Astrocyte (in vitro differentiated cells and primary cell): ENCODE data around the gene GPR32. TPM values are rescaled to one million over a fixed set of nuclear protein-coding genes. Genes with fewer than 3 reads are reported as not detected.
"Not testable (repeated sequence)": the region's sequence is repeated elsewhere in the genome, so short reads cannot be mapped to it uniquely, and the experiment has no call there.

Experiments used
- DNase-seq: peaks from one replicate; pipeline ENCODE4 v3.0.0-alpha.2; 2010; ENCODE audit warnings: low read depth
- FAIRE-seq: peaks from 2 replicates; lab custom pipeline; 2011; peaks lifted over from hg19 to GRCh38; lab: Jason Lieb, UNC
- H2AFZ ChIP-seq: 2 replicates; pipeline ENCODE4 v1.6.0; 2012; ENCODE audit warnings: low read depth, low read length, inconsistent platforms
- H3K27ac ChIP-seq: 2 replicates; pipeline ENCODE4 v1.5.1; 2011; ENCODE audit warnings: low read depth, low read length, inconsistent platforms
- H3K27me3 ChIP-seq: 2 replicates; pipeline ENCODE4 v1.6.0; 2011; ENCODE audit warnings: low read length, inconsistent platforms; ENCODE audit not compliant: insufficient read depth
- H3K36me3 ChIP-seq: 2 replicates; pipeline ENCODE4 v1.5.1; 2011; ENCODE audit warnings: low read length, inconsistent platforms; ENCODE audit not compliant: insufficient read depth
- H3K4me1 ChIP-seq: 2 replicates; pipeline ENCODE4 v1.5.1; 2011; ENCODE audit warnings: low read length, inconsistent platforms; ENCODE audit not compliant: insufficient read depth
- H3K4me2 ChIP-seq: 2 replicates; pipeline ENCODE4 v1.6.0; 2012; ENCODE audit warnings: low read length, inconsistent platforms
- H3K4me3 ChIP-seq: 2 replicates; pipeline ENCODE4 v1.5.1; 2011; ENCODE audit warnings: low read depth, mild to moderate bottlenecking, low read length, inconsistent platforms; ENCODE audit not compliant: insufficient read depth
- H3K79me2 ChIP-seq: 2 replicates; pipeline ENCODE4 v1.6.0; 2012; ENCODE audit warnings: mild to moderate bottlenecking, low read length, inconsistent platforms; ENCODE audit not compliant: insufficient read depth
- H3K9ac ChIP-seq: 2 replicates; pipeline ENCODE4 v1.6.0; 2012; ENCODE audit warnings: mild to moderate bottlenecking, low read length, inconsistent platforms
- H3K9me3 ChIP-seq: 2 replicates; pipeline ENCODE4 v1.5.1; 2012; ENCODE audit warnings: low read depth, mild to moderate bottlenecking, low read length, inconsistent platforms; ENCODE audit not compliant: insufficient read depth
- H4K20me1 ChIP-seq: 2 replicates; pipeline ENCODE4 v1.6.0; 2012; ENCODE audit warnings: low read length, inconsistent platforms; ENCODE audit not compliant: insufficient read depth
- H3K27ac Mint-ChIP-seq: one replicate; pipeline ENCODE4 v1.8.0; 2021; ENCODE audit warnings: mild to moderate bottlenecking, mixed read lengths; ENCODE audit not compliant: unreplicated experiment
- H3K27me3 Mint-ChIP-seq: one replicate; pipeline ENCODE4 v1.8.0; 2021; ENCODE audit warnings: low read depth, mixed read lengths; ENCODE audit not compliant: unreplicated experiment
- H3K36me3 Mint-ChIP-seq: one replicate; pipeline ENCODE4 v1.8.0; 2021; ENCODE audit warnings: low read depth, mixed read lengths; ENCODE audit not compliant: unreplicated experiment
- H3K4me1 Mint-ChIP-seq: one replicate; pipeline ENCODE4 v1.8.0; 2021; ENCODE audit warnings: low read depth, mixed read lengths; ENCODE audit not compliant: unreplicated experiment
- H3K4me3 Mint-ChIP-seq: one replicate; pipeline ENCODE4 v1.8.0; 2021; ENCODE audit warnings: mild to moderate bottlenecking, moderate library complexity, mixed read lengths; ENCODE audit not compliant: unreplicated experiment
- H3K9me3 Mint-ChIP-seq: one replicate; pipeline ENCODE4 v1.8.0; 2021; ENCODE audit warnings: mild to moderate bottlenecking, mixed read lengths; ENCODE audit not compliant: unreplicated experiment
- EZH2 ChIP-seq: IDR thresholded peaks from 2 replicates; pipeline ENCODE4 v1.6.1; 2012; ENCODE audit warnings: mild to moderate bottlenecking, low read length, inconsistent platforms; ENCODE audit not compliant: insufficient read depth
- total RNA-seq: library from RNA; stranded (reverse); gene quantifications from 2 replicates; pipeline ENCODE4 v1.2.1, GENCODE V29; 2021
- TF ChIP-seq, protein P1 (sequence below): IDR thresholded peaks from 2 replicates; pipeline ENCODE4 v1.5.1; 2011; ENCODE audit warnings: low read depth, mild to moderate bottlenecking, inconsistent platforms, low read length, moderate library complexity; ENCODE audit not compliant: insufficient read depth

GPR32 gene
- total RNA-seq, 1 donor from 2014 or later = not detected

- H3K4me3 ChIP-seq = no peak overlapping the region
- FAIRE-seq (no peak), DNase-seq (no peak)
- no peaks in the 10 kb centered on the region for H3K9me3 ChIP-seq
- no peaks in the 10 kb centered on the region for H3K27me3 Mint-ChIP-seq
- no peak overlapping the region for H3K27ac ChIP-seq
- no peaks in the 10 kb centered on the region for H3K4me1 ChIP-seq
- no peaks in the 10 kb centered on the region for H3K36me3 ChIP-seq
- no peak overlapping the region for H2AFZ ChIP-seq
- no peaks in the 10 kb centered on the region for H3K36me3 Mint-ChIP-seq
- no peak overlapping the region for H3K4me2 ChIP-seq
- no peak overlapping the region for H3K27ac Mint-ChIP-seq
- H3K9ac ChIP-seq = no peak overlapping the region
- no peaks in the 10 kb centered on the region for H4K20me1 ChIP-seq
- no peaks in the 10 kb centered on the region for H3K27me3 ChIP-seq
- H3K79me2 ChIP-seq = no peaks in the 10 kb centered on the region
- no peak overlapping the region for H3K4me3 Mint-ChIP-seq
- H3K4me1 Mint-ChIP-seq = no peaks in the 10 kb centered on the region
- no peak for TF ChIP-seq EZH2
- TF ChIP-seq, protein P1, sequence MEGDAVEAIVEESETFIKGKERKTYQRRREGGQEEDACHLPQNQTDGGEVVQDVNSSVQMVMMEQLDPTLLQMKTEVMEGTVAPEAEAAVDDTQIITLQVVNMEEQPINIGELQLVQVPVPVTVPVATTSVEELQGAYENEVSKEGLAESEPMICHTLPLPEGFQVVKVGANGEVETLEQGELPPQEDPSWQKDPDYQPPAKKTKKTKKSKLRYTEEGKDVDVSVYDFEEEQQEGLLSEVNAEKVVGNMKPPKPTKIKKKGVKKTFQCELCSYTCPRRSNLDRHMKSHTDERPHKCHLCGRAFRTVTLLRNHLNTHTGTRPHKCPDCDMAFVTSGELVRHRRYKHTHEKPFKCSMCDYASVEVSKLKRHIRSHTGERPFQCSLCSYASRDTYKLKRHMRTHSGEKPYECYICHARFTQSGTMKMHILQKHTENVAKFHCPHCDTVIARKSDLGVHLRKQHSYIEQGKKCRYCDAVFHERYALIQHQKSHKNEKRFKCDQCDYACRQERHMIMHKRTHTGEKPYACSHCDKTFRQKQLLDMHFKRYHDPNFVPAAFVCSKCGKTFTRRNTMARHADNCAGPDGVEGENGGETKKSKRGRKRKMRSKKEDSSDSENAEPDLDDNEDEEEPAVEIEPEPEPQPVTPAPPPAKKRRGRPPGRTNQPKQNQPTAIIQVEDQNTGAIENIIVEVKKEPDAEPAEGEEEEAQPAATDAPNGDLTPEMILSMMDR = no peak
- peaks cover 3% of the 10 kb centered on the region for H3K9me3 Mint-ChIP-seq
Observed at GRCh38 chr19:50770888-50771287, 624 bp downstream of the GPR32 start.

DNA sequence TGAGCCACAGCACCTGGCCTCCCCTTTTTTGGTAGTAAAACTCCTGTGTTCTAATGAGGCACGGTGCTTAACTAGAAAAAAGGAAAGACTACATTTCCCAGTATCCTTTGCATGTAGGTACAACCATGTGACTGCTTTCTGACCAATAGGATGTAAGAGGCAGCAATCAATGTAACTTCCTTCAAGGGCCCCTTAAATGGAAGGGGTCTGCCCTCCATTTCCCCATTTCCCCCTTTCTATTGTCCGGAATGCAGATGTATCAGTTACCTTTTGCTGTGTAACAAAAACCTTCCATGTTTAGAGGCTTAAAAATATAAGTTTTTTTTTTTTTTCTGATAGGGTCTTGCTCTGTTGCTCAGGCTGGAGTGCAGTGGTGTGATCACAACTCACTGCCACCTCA is 2.2 kb downstream of the GPR32 start:
- Histone ChIP-seq H3K4me1 (no peaks in the 10 kb centered on the region), H3K79me2 (no peaks in the 10 kb centered on the region), H3K9me3 (no peaks in the 10 kb centered on the region), H3K4me3 (no peak overlapping the region), H3K27me3 (peaks cover 1% of the 10 kb centered on the region), H3K4me2 (no peak overlapping the region), H3K27ac (no peak overlapping the region), H3K9ac (no peak overlapping the region), H2AFZ (no peak overlapping the region), H4K20me1 (no peaks in the 10 kb centered on the region), H3K36me3 (no peaks in the 10 kb centered on the region)
- H3K9me3 Mint-ChIP-seq = no peaks in the 10 kb centered on the region
- no peaks in the 10 kb centered on the region for H3K36me3 Mint-ChIP-seq
- no peak for FAIRE-seq
- H3K4me3 Mint-ChIP-seq = no peak overlapping the region
- no peaks in the 10 kb centered on the region for H3K27me3 Mint-ChIP-seq
- no peak for DNase-seq
- no peak overlapping the region for H3K27ac Mint-ChIP-seq
- H3K4me1 Mint-ChIP-seq = no peaks in the 10 kb centered on the region
- TF ChIP-seq EZH2 = no peak
- TF ChIP-seq, protein P1 = no peak

- H3K4me2 ChIP-seq, FAIRE-seq, H3K4me3 ChIP-seq, H3K9ac ChIP-seq, H3K9me3 ChIP-seq, H3K27me3 ChIP-seq, H3K27me3 Mint-ChIP-seq, H3K79me2 ChIP-seq, H3K36me3 Mint-ChIP-seq, H3K36me3 ChIP-seq, H2AFZ ChIP-seq, H3K9me3 Mint-ChIP-seq, DNase-seq, H3K4me1 ChIP-seq, H3K4me3 Mint-ChIP-seq, H3K4me1 Mint-ChIP-seq, H3K27ac ChIP-seq, H4K20me1 ChIP-seq, H3K27ac Mint-ChIP-seq: not testable (repeated sequence)
Observed at GRCh38 chr19:50772912-50773311, 2.6 kb downstream of the GPR32 start.

GRCh38 chr19:50773454-50773853 is 3.2 kb downstream of the GPR32 start:
- not testable (repeated sequence) for H3K79me2 ChIP-seq, H3K4me2 ChIP-seq, H3K27ac ChIP-seq, H3K27me3 ChIP-seq, H3K4me1 Mint-ChIP-seq, H3K36me3 Mint-ChIP-seq, H3K27ac Mint-ChIP-seq, H3K4me3 ChIP-seq, H3K9ac ChIP-seq, H3K9me3 ChIP-seq, H2AFZ ChIP-seq, DNase-seq, H3K4me1 ChIP-seq, H3K4me3 Mint-ChIP-seq, H3K36me3 ChIP-seq, H3K9me3 Mint-ChIP-seq, H4K20me1 ChIP-seq, H3K27me3 Mint-ChIP-seq, FAIRE-seq
